Cardiac fibroblast (primary cell): ENCODE results near the gene DENND4C.
A peak's percentile ranks its signal among the peaks of the same experiment; 100 is the strongest.
"Not testable (repeated sequence)": the region's sequence is repeated elsewhere in the genome, so short reads cannot be mapped to it uniquely, and the experiment has no call there.

Source experiments
- DNase-seq, 2 donors: peaks; one replicate each; pipeline versions ENCODE4 v3.0.0 to v3.0.0-alpha.2; 2010; ENCODE audit warnings: low read depth in 2 of 2
- H3K4me3 ChIP-seq, 2 donors: replicated peaks in 1 of 2; 1 replicate in 1 of 2; 2 replicates in 1 of 2; pipeline ENCODE4 v1.5.1; 2011; ENCODE audit warnings: low read depth in 2 of 2, low read length in 2 of 2, mild to moderate bottlenecking in 2 of 2, moderate library complexity in 1 of 2
- TF ChIP-seq, protein P1 (sequence below): IDR thresholded peaks from one replicate; pipeline ENCODE4 v1.5.1; 2011; ENCODE audit warnings: low read depth, mild to moderate bottlenecking, low read length, inconsistent platforms

Gene DENND4C

DNA sequence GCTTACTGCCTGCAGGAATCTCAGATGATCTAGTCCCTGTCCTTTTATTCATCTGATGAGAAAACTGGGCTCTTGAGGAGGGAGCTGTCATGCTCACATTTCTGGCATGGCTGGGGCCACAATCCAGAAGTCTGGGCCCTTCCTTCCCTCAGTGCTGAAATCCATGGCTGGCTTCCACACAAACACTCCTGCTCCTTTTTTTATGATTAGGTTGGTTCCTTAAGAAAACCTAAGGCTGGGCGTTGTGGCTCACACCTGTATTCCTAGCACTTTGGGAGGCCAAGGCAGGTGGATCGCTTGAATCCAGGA lies 179.7 kb downstream of the DENND4C start:
- H3K4me3 ChIP-seq: peak overlapping the region in 1 of 2 donors; percentile 83
- TF ChIP-seq, protein P1, sequence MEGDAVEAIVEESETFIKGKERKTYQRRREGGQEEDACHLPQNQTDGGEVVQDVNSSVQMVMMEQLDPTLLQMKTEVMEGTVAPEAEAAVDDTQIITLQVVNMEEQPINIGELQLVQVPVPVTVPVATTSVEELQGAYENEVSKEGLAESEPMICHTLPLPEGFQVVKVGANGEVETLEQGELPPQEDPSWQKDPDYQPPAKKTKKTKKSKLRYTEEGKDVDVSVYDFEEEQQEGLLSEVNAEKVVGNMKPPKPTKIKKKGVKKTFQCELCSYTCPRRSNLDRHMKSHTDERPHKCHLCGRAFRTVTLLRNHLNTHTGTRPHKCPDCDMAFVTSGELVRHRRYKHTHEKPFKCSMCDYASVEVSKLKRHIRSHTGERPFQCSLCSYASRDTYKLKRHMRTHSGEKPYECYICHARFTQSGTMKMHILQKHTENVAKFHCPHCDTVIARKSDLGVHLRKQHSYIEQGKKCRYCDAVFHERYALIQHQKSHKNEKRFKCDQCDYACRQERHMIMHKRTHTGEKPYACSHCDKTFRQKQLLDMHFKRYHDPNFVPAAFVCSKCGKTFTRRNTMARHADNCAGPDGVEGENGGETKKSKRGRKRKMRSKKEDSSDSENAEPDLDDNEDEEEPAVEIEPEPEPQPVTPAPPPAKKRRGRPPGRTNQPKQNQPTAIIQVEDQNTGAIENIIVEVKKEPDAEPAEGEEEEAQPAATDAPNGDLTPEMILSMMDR: no peak
- DNase-seq: no peak

DNA sequence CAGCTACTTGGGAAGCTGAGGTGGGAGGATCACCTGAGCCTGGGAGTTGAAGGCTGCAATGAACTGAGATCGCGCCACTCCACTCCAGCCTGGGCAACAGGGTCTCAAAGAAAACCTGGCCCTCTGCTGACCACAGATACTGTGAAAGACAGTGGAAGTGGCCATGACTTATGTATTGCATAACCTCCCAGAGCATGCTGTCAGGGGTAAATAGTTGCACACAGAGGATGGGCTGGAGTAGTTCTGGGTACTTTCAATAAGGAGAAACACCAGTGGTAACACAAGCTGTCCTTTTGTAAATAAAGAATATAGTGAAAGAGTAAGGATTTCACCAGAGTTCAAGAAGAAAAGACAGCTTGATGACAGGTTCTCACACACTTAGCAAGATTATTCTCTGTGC lies 180.1 kb downstream of the DENND4C start:
- H3K4me3 ChIP-seq: no peak overlapping the region
- TF ChIP-seq, protein P1: no peak
- no peak for DNase-seq

DNA sequence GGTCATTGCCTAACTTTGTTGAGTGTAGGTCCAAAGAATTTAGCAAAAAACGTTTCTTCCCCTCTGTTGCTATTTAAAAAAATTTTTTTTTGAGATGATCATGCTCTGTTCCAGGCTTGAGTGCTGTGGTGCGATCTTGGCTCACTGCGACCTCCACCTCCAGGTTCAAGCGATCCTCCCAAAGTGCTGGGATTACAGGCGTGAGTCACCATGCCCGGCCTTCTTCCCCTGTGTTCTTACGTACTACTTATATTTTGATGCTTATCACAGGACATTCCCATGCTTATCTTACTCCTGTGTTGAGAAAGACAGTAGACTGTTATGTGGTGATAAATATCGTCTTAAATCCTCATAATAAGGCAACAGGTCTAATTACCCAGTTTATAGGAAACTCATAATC lies 180.8 kb downstream of the DENND4C start:
- TF ChIP-seq, protein P1: no peak
- no peak overlapping the region for H3K4me3 ChIP-seq
- peak; percentile 47 to 61 for DNase-seq

DNA sequence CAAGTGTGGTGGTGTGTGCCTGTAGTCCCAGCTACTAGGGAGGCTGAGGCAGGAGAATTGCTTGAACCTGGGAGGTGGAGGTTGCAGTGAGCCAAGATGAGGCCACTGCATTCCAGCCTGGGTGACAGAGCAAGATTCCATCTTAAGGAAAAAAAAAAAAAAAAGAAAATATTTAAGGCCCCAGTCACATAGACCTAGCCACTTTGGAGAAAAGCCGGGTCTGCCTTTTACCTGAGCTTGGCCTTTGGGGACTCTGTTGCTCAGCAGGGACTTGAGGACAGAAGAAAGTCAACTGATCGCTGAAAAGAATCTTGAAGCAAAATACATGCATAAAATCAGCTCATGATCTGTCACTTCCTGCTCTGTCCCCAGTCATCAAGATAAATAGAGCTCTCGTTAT lies 183.0 kb downstream of the DENND4C start:
- not testable (repeated sequence) for H3K4me3 ChIP-seq, DNase-seq

DNA sequence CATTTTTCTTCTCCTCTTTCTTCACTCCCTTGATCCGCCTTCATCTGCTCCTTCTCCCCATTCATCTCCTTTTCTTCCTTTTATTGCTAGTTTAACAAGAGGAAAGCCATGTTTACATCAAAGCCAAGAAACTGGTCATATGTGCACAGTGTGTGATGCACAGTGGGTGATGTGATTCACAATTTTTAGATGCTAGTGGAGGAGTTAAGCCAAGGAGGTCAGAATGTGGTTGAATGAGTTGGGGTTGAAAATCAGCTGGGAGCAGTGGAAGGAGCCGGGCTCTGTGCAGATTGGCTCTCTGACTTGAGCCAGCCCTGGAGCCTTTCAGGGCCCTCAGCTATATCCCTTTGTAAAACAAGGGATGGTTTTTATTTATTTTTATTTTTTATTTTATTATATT lies 185.7 kb downstream of the DENND4C start:
- TF ChIP-seq, protein P1: no peak
- H3K4me3 ChIP-seq: no peak overlapping the region
- DNase-seq: peak in 1 of 2 donors; percentile 37

DNA sequence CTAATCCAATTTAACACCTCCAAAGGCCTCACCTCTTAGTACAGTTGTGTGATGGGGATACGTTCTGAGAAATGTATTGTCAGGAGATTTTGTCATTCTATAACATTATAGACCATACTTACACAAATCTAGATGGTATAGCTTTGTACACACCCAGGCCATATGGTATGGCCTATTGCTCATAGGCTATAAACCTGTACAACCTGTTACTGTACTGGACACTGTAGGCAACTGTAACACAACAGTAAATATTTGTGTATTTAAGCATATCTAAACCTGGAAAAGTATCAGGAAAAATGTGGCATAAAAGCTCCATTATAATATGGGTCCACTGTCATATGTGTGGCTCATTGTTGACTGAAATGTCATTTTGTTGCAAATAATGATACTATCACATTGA lies 190.4 kb downstream of the DENND4C start:
- no peak for DNase-seq
- TF ChIP-seq, protein P1: no peak
- no peak overlapping the region for H3K4me3 ChIP-seq
